Glomerular visceral epithelial cell (primary cell): Measurements from ENCODE around the gene WLS.
"Not testable (repeated sequence)": the region's sequence is repeated elsewhere in the genome, so short reads cannot be mapped to it uniquely, and the experiment has no call there.

ENCODE experiments used
- DNase-seq: peaks from one replicate; pipeline ENCODE4 v3.0.0-alpha.2; 2016; ENCODE audit errors: extremely low spot score

WLS gene

GRCh38 chr1:68165665-68166064 is 66.7 kb downstream of the WLS start:
- no peak for DNase-seq

- no peak for DNase-seq
Measured at GRCh38 chr1:68164918-68165317, 67.4 kb downstream of the WLS start.

- DNase-seq, result no peak
Measured at GRCh38 chr1:68163220-68163619, 69.1 kb downstream of the WLS start.

GRCh38 chr1:68162761-68163160 is 69.6 kb downstream of the WLS start:
- DNase-seq, result no peak

- DNase-seq, result not testable (repeated sequence)
Measured at GRCh38 chr1:68161672-68162071, 70.7 kb downstream of the WLS start.

GRCh38 chr1:68160935-68161334 is 71.4 kb downstream of the WLS start:
- not testable (repeated sequence) for DNase-seq

- no peak for DNase-seq
Measured at GRCh38 chr1:68160021-68160420, 72.3 kb downstream of the WLS start.

- DNase-seq, result no peak
Measured at GRCh38 chr1:68158837-68159236, 73.5 kb downstream of the WLS start.

GRCh38 chr1:68157416-68157815 is 74.9 kb downstream of the WLS start:
- DNase-seq, result no peak

- no peak for DNase-seq
Measured at GRCh38 chr1:68151690-68152089, 80.6 kb downstream of the WLS start.

- no peak for DNase-seq
Measured at GRCh38 chr1:68149907-68150306, 82.4 kb downstream of the WLS start.

- no peak for DNase-seq
Measured at GRCh38 chr1:68149110-68149798, 83.1 kb downstream of the WLS start.

GRCh38 chr1:68148631-68149030 is 83.7 kb downstream of the WLS start:
- DNase-seq, result no peak

GRCh38 chr1:68147534-68148171 is 84.7 kb downstream of the WLS start:
- no peak for DNase-seq

- DNase-seq, result no peak
Measured at GRCh38 chr1:68145418-68146126, 86.8 kb downstream of the WLS start.

- no peak for DNase-seq
Measured at GRCh38 chr1:68144856-68145255, 87.5 kb downstream of the WLS start.

GRCh38 chr1:68143633-68144032 is 88.7 kb downstream of the WLS start:
- DNase-seq, result no peak

GRCh38 chr1:68142461-68142860 is 89.9 kb downstream of the WLS start:
- no peak for DNase-seq

GRCh38 chr1:68142036-68142435 is 90.3 kb downstream of the WLS start:
- DNase-seq, result no peak

GRCh38 chr1:68141071-68142021 is 91.0 kb downstream of the WLS start:
- DNase-seq, result no peak

GRCh38 chr1:68140536-68140935 is 91.8 kb downstream of the WLS start:
- DNase-seq, result no peak

GRCh38 chr1:68136187-68136586 is 96.1 kb downstream of the WLS start:
- no peak for DNase-seq
